Esophagus squamous epithelium (tissue), 5 donors: ENCODE measurements around the gene LDAH. TPM values are rescaled to one million over a fixed set of nuclear protein-coding genes. Genes with fewer than 3 reads are reported as not detected.

ENCODE experiments used
- DNase-seq: peaks from one replicate; lab custom pipeline; 2025; lab: John Stamatoyannopoulos, UW
- H3K27ac ChIP-seq, 4 donors: fragments of 200-600 bp; sonication (generic); one replicate each; pipeline ENCODE4 v1.5.1; 2016 to 2019; ENCODE audit warnings: mild to moderate bottlenecking in 1 of 4
- H3K27me3 ChIP-seq, 4 donors: fragments of 200-600 bp; sonication (generic); 1 replicate in 3 of 4; 2 replicates in 1 of 4; pipeline versions ENCODE4 v1.5.1 to v1.6.0; 2017 to 2021; ENCODE audit warnings: antibody characterized with exemption in 1 of 4
- H3K36me3 ChIP-seq, 3 donors: fragments of 200-600 bp; sonication (generic); one replicate each; pipeline ENCODE4 v1.5.1; 2016 to 2019
- H3K4me1 ChIP-seq, 3 donors: fragments of 200-600 bp; sonication (generic); one replicate each; pipeline ENCODE4 v1.5.1; 2017 to 2019
- H3K4me3 ChIP-seq, 4 donors: fragments of 200-600 bp; sonication (generic); 1 replicate in 3 of 4; 2 replicates in 1 of 4; pipeline ENCODE4 v1.5.1; 2016 to 2019; ENCODE audit warnings: mild to moderate bottlenecking in 2 of 4, moderate library complexity in 1 of 4
- H3K9me3 ChIP-seq, 3 donors: fragments of 200-600 bp; sonication (generic); one replicate each; pipeline ENCODE4 v1.5.1; 2016 to 2019
- POLR2A ChIP-seq, 4 donors: fragments of 450-650 bp; IDR thresholded peaks; one replicate each; pipeline ENCODE4 v1.6.1; 2017; ENCODE audit warnings: antibody characterized with exemption in 4 of 4, mild to moderate bottlenecking in 4 of 4, moderate library complexity in 3 of 4
- WGBS, 2 donors: methylation state at CpG; one replicate each; pipeline ENCODE4 v1.1.5; 2018; 5-methylcytosine and 5-hydroxymethylcytosine counted together
- intact Hi-C: fragments of 100-400 bp; cut with DNase I; formaldehyde crosslinking; loops from one replicate; pipeline ENCODE4 v1.15.0; 2022
- total RNA-seq, 4 donors: library from RNA; depleted of rRNA; stranded (reverse); fragments of >200 nt; gene quantifications; one replicate each; pipeline ENCODE4 v1.1.0, GENCODE V29; 2016
- TF ChIP-seq, protein P1 (sequence below), 6 experiments: fragments of 450-650 bp in 4 of 6; fragments of 200-600 bp in 2 of 6; sonication (generic) in 2 of 6; IDR thresholded peaks; one replicate each; pipeline ENCODE4 v1.5.1; 2016 to 2019; ENCODE audit warnings: antibody characterized with exemption in 6 of 6, mild to moderate bottlenecking in 4 of 6, moderate library complexity in 4 of 6
- donor health status: DM: yes; HTN: yes; CAD: no.

LDAH gene
- total RNA-seq, 4 donors from 2014 or later: 5.8 to 12.4 (median 8.5) TPM

DNA sequence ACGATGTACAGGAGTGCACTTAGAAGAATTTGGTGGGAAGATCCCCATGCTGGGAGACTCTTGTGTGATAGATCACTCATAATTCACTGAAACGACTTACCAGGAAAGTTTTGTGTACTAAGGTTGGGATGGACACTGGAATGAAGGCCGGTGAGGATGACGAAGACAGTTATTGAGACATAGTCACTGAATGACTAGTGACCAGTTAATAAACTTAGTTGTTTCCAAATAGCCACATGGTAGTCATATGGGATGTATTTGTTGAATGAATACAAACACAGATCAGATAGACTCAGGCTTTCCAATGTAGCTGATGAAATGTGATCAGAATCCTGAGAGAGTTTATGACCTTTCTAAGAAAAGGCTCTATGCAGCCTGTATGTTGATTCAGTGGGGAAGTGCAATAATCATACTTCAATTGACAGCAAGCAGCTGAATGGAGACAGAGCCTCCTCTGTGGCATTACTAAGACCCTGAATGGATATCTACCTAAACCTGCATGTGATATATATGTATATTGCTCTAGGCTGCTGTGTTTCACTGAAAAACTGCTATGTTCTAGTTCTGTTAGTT lies 135.6 kb downstream of the LDAH start:
- TF ChIP-seq, protein P1, sequence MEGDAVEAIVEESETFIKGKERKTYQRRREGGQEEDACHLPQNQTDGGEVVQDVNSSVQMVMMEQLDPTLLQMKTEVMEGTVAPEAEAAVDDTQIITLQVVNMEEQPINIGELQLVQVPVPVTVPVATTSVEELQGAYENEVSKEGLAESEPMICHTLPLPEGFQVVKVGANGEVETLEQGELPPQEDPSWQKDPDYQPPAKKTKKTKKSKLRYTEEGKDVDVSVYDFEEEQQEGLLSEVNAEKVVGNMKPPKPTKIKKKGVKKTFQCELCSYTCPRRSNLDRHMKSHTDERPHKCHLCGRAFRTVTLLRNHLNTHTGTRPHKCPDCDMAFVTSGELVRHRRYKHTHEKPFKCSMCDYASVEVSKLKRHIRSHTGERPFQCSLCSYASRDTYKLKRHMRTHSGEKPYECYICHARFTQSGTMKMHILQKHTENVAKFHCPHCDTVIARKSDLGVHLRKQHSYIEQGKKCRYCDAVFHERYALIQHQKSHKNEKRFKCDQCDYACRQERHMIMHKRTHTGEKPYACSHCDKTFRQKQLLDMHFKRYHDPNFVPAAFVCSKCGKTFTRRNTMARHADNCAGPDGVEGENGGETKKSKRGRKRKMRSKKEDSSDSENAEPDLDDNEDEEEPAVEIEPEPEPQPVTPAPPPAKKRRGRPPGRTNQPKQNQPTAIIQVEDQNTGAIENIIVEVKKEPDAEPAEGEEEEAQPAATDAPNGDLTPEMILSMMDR (IDR thresholded peaks at IDR 0.05): no peak
- TF ChIP-seq POLR2A (IDR thresholded peaks at IDR 0.05): no peak
- H3K9me3 ChIP-seq: no peaks in the 10 kb centered on the region
- no peak overlapping the region for H3K27ac ChIP-seq
- no peak for DNase-seq
- H3K27me3 ChIP-seq: no peaks in the 10 kb centered on the region
- 88 to 93% methylated on average over 4 of the region's 4 CpGs for WGBS, 2 donors
- no peak overlapping the region for H3K4me3 ChIP-seq
- intact Hi-C loops: no loop called here
- H3K36me3 ChIP-seq: peaks cover 0 to 68% (median 0%) of the 10 kb centered on the region in 3 donors
- no peaks in the 10 kb centered on the region for H3K4me1 ChIP-seq

DNA sequence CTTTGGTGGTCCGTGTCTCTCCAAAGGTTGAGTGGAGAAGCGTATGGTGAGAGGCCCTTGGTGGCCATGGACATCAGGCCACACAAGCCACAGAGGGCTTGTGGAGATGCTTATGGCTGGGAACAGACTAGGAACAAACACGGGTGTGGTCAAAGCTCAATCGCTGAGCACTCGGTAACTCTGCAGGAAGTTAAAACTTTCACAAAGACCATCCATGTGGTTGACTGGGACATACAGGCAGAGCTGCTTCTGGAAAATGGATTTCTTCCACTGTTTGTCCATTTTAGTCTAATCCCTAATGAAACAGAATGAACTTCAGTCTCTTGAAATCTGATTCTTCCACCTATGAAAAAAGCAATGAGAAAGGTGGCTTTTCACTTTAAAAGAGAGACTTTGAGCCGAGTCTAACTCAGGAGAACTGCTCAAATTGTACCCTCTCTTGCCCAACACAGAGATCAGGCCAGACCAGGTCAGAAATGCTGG lies 138.3 kb downstream of the LDAH start:
- Histone ChIP-seq H3K27ac (no peak overlapping the region), H3K4me1 (no peaks in the 10 kb centered on the region), H3K9me3 (no peaks in the 10 kb centered on the region), H3K36me3 (peaks cover 0 to 85% (median 0%) of the 10 kb centered on the region in 3 donors), H3K4me3 (no peak overlapping the region), H3K27me3 (no peaks in the 10 kb centered on the region)
- no peak for TF ChIP-seq POLR2A (IDR thresholded peaks at IDR 0.05)
- TF ChIP-seq, protein P1 (IDR thresholded peaks at IDR 0.05): no peak
- intact Hi-C loops: no loop called here
- DNase-seq: no peak
- WGBS, 2 donors: 68 to 83% methylated on average over 4 to 6 of the region's 6 CpGs

DNA sequence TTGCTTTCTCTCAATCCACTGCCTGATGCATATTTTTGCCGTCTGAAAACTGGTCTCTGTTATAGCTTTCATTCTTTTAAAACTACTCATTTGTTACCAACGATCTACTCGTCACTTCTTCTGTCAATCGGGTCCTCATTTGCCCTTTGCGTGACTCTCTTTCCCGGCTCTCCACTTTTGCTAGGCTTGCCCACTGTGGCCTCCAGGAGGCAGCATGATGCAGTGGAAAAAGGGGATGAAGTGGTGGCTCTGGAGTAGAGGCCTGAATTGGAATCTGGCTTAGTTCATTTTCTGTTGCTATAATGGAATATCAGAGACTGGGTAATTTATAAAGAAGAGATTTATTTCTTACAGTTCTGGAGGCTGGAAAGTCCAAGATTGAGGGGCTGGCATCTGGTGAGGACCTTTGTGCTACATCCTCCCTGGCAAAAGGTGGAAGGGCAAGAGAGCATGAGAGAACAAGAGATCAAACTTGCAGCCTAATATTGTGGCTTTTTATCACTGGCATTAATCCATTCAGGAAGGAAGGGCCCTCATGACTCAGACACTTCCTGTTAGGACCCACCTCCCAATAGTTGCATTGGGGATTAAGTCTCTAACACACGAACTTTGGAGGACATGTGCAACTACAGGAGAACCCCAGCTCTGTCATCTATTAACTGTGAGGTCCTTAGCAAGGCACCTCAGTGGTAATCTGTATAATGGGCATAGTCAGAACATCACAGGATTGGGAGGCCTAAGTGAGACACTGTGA lies 140.6 kb downstream of the LDAH start:
- Histone ChIP-seq H3K4me3 (no peak overlapping the region), H3K27me3 (no peaks in the 10 kb centered on the region), H3K9me3 (no peaks in the 10 kb centered on the region), H3K27ac (no peak overlapping the region), H3K4me1 (peaks cover 0 to 5% (median 3%) of the 10 kb centered on the region in 3 donors), H3K36me3 (peaks cover 0 to 66% (median 0%) of the 10 kb centered on the region in 3 donors)
- DNase-seq: no peak
- TF ChIP-seq, protein P1 (IDR thresholded peaks at IDR 0.05): peak in 1 of 6 experiments; percentile 31
- no peak for TF ChIP-seq POLR2A (IDR thresholded peaks at IDR 0.05)
- intact Hi-C loops: no loop called here
- WGBS, 2 donors: 68 to 85% methylated on average over 6 to 7 of the region's 7 CpGs

DNA sequence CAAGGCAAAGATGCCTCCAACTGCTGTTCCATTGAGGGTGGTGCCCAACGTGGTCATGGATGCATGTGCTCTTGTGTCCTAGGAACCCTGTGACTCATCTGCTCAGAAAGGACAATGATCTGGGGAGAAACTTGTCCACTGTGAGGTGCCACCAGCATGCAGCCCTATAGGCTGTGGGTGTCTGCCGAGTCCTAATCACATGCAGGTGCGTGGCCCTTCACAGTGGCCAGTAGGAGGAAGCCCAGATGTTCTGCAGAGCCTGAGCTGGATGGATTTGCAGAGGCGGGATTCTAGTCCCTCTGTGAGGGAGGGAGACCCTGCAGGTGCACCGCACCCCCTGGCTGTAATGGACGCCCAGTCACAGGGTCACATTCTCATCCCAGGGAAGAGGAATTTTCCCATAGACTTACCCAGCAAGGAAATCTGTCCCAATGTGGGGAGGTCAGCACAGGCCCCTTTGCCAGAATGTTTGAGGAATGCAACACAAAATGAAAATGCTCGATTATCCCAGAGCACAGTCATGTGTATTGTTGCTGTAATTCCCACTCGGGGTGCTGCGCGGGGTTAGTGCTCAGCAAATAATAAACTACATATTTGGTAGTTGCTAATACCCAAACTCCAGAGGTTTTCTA lies 142.0 kb downstream of the LDAH start:
- intact Hi-C loops: no loop called here
- Histone ChIP-seq H3K9me3 (no peaks in the 10 kb centered on the region), H3K4me1 (peaks cover 3 to 12% (median 3%) of the 10 kb centered on the region in 3 donors), H3K27ac (no peak overlapping the region), H3K36me3 (peaks cover 0 to 51% (median 0%) of the 10 kb centered on the region in 3 donors), H3K27me3 (no peaks in the 10 kb centered on the region), H3K4me3 (no peak overlapping the region)
- WGBS, 2 donors: 83 to 88% methylated on average over 7 to 8 of the region's 10 CpGs
- DNase-seq: no peak
- no peak for TF ChIP-seq POLR2A (IDR thresholded peaks at IDR 0.05)
- TF ChIP-seq, protein P1 (IDR thresholded peaks at IDR 0.05): no peak
